Sigmoid colon (tissue), 4 donors: ENCODE data around the gene RILPL2.

Experiments
- POLR2A ChIP-seq, 2 donors: fragments of 450-650 bp; IDR thresholded peaks; one replicate each; pipeline ENCODE4 v1.6.1; 2016; ENCODE audit warnings: antibody characterized with exemption in 2 of 2, mild to moderate bottlenecking in 2 of 2, moderate library complexity in 2 of 2
- POLR2AphosphoS5 ChIP-seq, 4 donors: sonication (generic); formaldehyde crosslinking; IDR thresholded peaks; one replicate each; pipeline ENCODE4 v1.6.1; 2017; ENCODE audit warnings: antibody characterized with exemption in 4 of 4
- TF ChIP-seq, protein P1 (sequence below), 4 experiments: fragments of 450-650 bp in 3 of 4; fragments of 200-600 bp in 1 of 4; IDR thresholded peaks; one replicate each; pipeline ENCODE4 v1.5.1; 2016 to 2019; ENCODE audit warnings: antibody characterized with exemption in 4 of 4, mild to moderate bottlenecking in 3 of 4, moderate library complexity in 2 of 4

DNA sequence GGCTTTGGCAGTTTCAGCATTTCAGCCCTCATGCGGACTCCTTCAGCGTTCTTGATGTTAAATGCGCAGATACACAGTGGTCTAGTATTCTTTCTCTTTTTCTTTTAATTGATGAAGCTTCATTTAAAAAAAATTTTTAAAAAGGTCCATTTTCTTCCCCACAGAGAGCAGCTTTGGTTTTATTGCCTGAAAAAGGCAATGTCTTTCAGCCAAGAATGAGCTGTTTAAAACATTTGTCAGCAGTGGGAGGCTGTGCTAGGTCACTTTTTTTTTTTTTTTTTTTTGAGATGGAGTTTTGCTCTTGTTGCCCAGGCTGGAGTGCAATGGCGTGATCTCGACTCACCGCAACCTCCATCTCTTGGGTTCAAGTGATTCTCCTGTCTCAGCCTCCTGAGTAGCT lies 39.1 kb downstream of the RILPL2 start:
- TF ChIP-seq POLR2AphosphoS5 (IDR thresholded peaks at IDR 0.05) (no peak), POLR2A (IDR thresholded peaks at IDR 0.05) (no peak)
- TF ChIP-seq, protein P1, sequence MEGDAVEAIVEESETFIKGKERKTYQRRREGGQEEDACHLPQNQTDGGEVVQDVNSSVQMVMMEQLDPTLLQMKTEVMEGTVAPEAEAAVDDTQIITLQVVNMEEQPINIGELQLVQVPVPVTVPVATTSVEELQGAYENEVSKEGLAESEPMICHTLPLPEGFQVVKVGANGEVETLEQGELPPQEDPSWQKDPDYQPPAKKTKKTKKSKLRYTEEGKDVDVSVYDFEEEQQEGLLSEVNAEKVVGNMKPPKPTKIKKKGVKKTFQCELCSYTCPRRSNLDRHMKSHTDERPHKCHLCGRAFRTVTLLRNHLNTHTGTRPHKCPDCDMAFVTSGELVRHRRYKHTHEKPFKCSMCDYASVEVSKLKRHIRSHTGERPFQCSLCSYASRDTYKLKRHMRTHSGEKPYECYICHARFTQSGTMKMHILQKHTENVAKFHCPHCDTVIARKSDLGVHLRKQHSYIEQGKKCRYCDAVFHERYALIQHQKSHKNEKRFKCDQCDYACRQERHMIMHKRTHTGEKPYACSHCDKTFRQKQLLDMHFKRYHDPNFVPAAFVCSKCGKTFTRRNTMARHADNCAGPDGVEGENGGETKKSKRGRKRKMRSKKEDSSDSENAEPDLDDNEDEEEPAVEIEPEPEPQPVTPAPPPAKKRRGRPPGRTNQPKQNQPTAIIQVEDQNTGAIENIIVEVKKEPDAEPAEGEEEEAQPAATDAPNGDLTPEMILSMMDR (IDR thresholded peaks at IDR 0.05) = no peak
